AG04450 (cell line): Measurements from ENCODE around the gene NOTUM. TPM values are rescaled to one million over a fixed set of nuclear protein-coding genes. Genes with fewer than 3 reads are reported as not detected.

ENCODE experiments used
- CTCF ChIA-PET: fragments of 300-600, 350-600 bp; formaldehyde crosslinking; extraction: SDS; loops from one replicate; lab custom pipeline; 2022; ENCODE audit warnings: antibody characterized with exemption, inconsistent platforms; lab: Charles Lee
- POLR2A ChIA-PET: fragments of 350-600 bp; formaldehyde crosslinking; extraction: SDS; loops from one replicate; lab custom pipeline; 2021; ENCODE audit warnings: antibody characterized with exemption, inconsistent platforms; lab: Yijun Ruan, JAX
- DNase-seq: peaks from one replicate; pipeline ENCODE4 v3.0.0-alpha.2; 2011; ENCODE audit warnings: low read depth, low spot score
- H3K27ac ChIP-seq: one replicate; pipeline ENCODE4 v1.5.1; 2012; ENCODE audit warnings: low read depth, low read length, control low read depth
- H3K27me3 ChIP-seq: one replicate; pipeline ENCODE4 v1.6.0; 2012; ENCODE audit warnings: low read length; ENCODE audit not compliant: control insufficient read depth, insufficient read depth
- H3K4me3 ChIP-seq: 2 replicates; pipeline ENCODE4 v1.5.1; 2011; ENCODE audit warnings: mild to moderate bottlenecking, low read depth, low read length, control low read depth
- H3K9me3 ChIP-seq: 2 replicates; pipeline ENCODE4 v1.5.1; 2012; ENCODE audit warnings: low read length; ENCODE audit not compliant: control insufficient read depth, insufficient read depth
- polyA plus RNA-seq: library from polyadenylated mRNA; depleted of rRNA; stranded (reverse); fragments of >200 nt; gene quantifications from 2 replicates; pipeline ENCODE4 v1.2.3, GENCODE V29; 2011
- TF ChIP-seq, protein P1 (sequence below): IDR thresholded peaks from 2 replicates; pipeline ENCODE4 v1.5.1; 2011; ENCODE audit warnings: low read depth, low read length, control low read depth, inconsistent platforms

NOTUM gene
- polyA plus RNA-seq, 1 experiment = not detected

DNA sequence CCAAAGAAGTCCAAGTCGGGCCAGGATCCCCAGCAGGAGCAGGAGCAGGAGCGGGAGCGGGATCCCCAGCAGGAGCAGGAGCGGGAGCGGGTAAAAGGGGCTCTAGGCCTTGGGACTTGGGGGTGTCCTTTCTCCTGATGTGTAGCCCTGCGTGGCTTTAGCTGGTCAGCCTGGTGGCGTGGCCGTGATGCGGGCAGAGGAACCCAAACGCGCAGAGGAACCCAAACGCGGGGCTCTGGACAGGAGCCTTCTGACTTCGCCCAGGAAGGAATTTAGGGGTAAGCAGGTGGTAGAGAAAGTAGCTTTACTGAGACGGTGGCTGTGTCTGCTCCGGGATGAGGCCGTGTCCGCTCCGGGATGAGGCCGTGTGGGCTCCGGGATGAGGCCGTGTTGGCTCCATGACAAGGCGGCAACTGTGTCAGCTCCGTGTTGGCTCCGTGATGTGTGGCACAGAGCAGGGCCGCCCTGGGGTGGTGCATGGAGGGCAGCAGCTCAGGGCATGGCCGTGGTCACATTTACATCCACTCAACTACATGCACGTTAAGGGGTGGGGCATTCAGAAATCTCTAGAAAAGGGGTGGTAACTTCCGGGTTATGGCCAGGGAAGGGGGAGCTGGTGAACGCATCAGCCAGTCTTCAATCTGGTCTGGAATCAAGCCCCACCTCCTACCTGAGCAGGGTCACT, 35.9 kb upstream of the NOTUM start:
- POLR2A ChIA-PET = interaction anchor here (0.5 kb wide), 2 partner anchors 9 to 257 kb away, joined by 3 to 12 read pairs; no protein-coding TSS in a partner anchor
- CTCF ChIA-PET = interaction anchor here (0.9 to 1.7 kb wide), 3 partner anchors 24 to 41 kb away, joined by 3 to 8 read pairs (median 4); partner anchors contain the start of gene DCXR
- no peaks in the 10 kb centered on the region for H3K27me3 ChIP-seq
- DNase-seq = no peak
- peaks cover 7% of the 10 kb centered on the region; the same call in 1 of the 2 replicates for H3K9me3 ChIP-seq
- H3K4me3 ChIP-seq = no peak overlapping the region
- TF ChIP-seq, protein P1, sequence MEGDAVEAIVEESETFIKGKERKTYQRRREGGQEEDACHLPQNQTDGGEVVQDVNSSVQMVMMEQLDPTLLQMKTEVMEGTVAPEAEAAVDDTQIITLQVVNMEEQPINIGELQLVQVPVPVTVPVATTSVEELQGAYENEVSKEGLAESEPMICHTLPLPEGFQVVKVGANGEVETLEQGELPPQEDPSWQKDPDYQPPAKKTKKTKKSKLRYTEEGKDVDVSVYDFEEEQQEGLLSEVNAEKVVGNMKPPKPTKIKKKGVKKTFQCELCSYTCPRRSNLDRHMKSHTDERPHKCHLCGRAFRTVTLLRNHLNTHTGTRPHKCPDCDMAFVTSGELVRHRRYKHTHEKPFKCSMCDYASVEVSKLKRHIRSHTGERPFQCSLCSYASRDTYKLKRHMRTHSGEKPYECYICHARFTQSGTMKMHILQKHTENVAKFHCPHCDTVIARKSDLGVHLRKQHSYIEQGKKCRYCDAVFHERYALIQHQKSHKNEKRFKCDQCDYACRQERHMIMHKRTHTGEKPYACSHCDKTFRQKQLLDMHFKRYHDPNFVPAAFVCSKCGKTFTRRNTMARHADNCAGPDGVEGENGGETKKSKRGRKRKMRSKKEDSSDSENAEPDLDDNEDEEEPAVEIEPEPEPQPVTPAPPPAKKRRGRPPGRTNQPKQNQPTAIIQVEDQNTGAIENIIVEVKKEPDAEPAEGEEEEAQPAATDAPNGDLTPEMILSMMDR = no peak
- H3K27ac ChIP-seq = no peak overlapping the region

DNA sequence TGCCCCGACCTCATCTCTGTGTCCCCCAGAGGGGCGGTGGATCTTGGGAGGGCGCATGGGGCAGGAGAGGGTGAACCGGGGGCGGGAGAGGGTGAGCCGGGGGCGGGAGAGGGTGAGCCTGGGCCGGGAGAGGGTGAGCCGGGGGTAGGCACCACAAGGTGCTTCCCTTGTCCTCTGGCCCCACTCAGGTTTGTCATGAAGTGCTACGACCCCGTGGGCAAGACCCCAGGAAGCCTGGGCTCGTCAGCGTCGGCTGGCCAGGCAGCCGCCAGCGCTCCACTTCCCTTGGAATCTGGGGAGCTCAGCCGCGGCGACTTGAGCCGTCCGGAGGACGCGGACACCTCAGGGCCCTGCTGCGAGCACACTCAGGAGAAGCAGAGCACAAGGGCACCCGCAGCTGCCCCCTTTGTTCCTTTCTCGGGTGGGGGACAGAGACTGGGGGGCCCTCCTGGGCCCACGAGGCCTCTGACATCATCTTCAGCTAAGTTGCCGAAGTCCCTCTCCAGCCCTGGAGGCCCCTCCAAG, 35.3 kb upstream of the NOTUM start:
- TF ChIP-seq, protein P1 = no peak
- Histone ChIP-seq H3K27me3 (no peaks in the 10 kb centered on the region), H3K9me3 (peaks cover 7% of the 10 kb centered on the region; the same call in 1 of the 2 replicates), H3K4me3 (no peak overlapping the region), H3K27ac (no peak overlapping the region)
- no peak for DNase-seq
- ChIA-PET POLR2A (interaction anchor here (0.5 kb wide), 1 partner anchor 8 kb away, joined by 12 read pairs; no protein-coding TSS in a partner anchor), CTCF (interaction anchor here (1.7 kb wide), 1 partner anchor 24 kb away, joined by 8 read pairs; no protein-coding TSS in a partner anchor)

DNA sequence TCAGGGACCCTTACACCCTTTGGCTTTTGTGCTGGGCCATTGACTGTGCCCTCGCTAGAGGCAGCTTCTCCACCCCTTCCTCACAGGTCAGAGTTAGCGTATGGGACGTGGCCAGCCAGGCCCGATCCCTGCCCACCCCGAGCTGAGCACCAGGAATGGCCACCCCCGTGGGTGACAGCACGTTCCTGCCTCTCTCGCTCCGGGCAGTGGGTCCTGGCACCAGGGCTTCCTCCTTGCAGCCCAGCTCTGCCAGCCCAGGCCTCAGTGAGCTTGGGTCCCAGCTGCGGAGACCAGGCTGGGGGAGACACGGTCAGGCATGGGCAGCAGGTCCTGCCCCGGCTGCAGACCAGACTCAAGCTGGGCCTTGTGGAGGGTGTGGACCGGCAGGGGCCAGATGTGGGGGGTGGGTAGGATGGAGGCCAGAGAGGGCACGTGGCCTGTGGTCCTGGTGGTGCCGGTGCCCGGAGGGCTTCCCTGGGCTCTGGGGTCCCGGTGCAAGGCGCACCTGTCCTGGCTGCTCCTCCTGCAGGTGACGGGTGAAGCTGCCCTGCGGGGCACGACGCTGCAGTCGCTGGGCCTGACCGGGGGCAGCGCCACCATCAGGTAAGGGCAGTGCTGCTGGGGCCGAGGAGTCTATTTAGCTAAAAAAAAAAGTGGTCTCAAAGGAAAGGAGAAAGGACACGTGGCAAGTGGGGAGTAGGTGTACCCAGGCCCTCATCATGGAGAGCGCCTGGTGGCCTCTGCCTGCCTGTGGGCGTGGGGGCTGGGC, 34.7 kb upstream of the NOTUM start:
- Histone ChIP-seq H3K27me3 (no peaks in the 10 kb centered on the region), H3K9me3 (peaks cover 11% of the 10 kb centered on the region), H3K27ac (no peak overlapping the region), H3K4me3 (no peak overlapping the region)
- POLR2A ChIA-PET = interaction anchor here (0.6 kb wide), 1 partner anchor 1859 kb away, joined by 5 read pairs; no protein-coding TSS in a partner anchor
- TF ChIP-seq, protein P1 = no peak
- CTCF ChIA-PET = interaction anchor here (1.7 kb wide), 1 partner anchor 25 kb away, joined by 8 read pairs; no protein-coding TSS in a partner anchor
- no peak for DNase-seq

DNA sequence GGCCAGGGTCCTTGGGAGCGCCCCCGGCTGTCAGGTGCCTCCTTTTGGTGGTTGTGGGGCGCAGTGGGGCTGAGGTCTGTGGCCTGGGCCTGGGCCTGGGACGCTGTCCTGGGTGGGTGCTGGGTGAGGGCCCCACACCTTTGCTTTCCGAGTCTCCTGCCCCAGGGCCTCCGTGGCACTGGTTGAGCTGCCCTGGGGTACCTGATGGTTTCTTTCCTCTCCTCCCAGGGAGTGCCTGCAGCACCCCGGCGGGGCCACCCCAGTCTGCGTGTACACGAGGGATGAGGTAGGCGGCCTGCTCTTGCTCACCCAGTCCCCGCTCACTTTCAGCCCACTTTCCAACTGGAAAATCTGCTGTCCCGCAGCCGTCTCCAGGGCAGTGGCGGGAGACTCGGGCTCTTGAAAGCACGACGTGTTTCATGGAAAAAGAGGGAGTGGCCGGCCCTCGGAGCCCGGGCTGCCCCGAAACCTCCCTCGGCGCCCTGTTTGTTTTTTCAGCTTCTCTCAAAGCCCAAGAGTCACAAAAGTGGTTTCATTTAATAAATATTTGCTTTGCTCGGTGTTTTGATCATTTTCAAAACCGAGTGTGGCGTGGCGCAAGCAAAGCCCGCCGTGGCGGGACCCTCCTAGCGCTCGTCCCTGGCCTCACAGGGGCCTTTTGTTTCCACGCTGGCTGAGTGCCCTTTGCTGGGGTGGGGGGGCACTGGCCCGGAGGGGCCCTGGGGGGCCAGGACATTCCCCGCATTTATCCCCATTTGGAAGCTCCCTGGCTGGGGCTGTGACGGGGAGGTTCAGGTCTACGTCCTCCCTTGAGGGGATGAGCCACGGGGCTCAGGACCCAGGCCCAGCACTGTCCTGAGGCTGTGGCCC, 33.8 kb upstream of the NOTUM start:
- ChIA-PET POLR2A (interaction anchor here (0.6 to 0.7 kb wide), 2 partner anchors 9 to 1858 kb away, joined by 5 read pairs; no protein-coding TSS in a partner anchor), CTCF (no interaction called here)
- Histone ChIP-seq H3K27me3 (no peaks in the 10 kb centered on the region), H3K4me3 (no peak overlapping the region), H3K9me3 (peaks cover 18% of the 10 kb centered on the region), H3K27ac (no peak overlapping the region)
- no peak for DNase-seq
- TF ChIP-seq, protein P1 = no peak
